ENCODE measurements around the gene OTOGL. TPM values are rescaled to one million over a fixed set of nuclear protein-coding genes. Genes with fewer than 3 reads are reported as not detected.

The OTOGL gene
- total RNA-seq, 2 donors from 2014 or later = 0.14 to 0.81 TPM

GRCh38 chr12:80277732-80278131, 178.4 kb downstream of the OTOGL start:
- Histone ChIP-seq H3K4me3 (no peak overlapping the region), H3K36me3 (no peaks in the 10 kb centered on the region), H3K9me3 (no peaks in the 10 kb centered on the region), H3K27ac (no peak overlapping the region), H3K4me1 (ENCODE audit: control insufficient read depth in 1 of 2, low read depth in 2 of 2) (no peaks in the 10 kb centered on the region), H3K27me3 (replicated peaks; ENCODE audit: insufficient read depth) (no peaks in the 10 kb centered on the region)
- ATAC-seq (ENCODE audit: insufficient number of reproducible peaks, low FRiP score, low read depth) = no peak
- no peak for TF ChIP-seq CTCF (IDR thresholded peaks at IDR 0.05)
- DNase-seq (ENCODE audit: low spot score) = no peak

GRCh38 chr12:80282226-80282625, 182.9 kb downstream of the OTOGL start:
- H3K27ac ChIP-seq = no peak overlapping the region
- H3K4me3 ChIP-seq = no peak overlapping the region
- H3K9me3 ChIP-seq = no peaks in the 10 kb centered on the region
- no peaks in the 10 kb centered on the region for H3K36me3 ChIP-seq
- no peaks in the 10 kb centered on the region for H3K4me1 ChIP-seq (ENCODE audit: control insufficient read depth in 1 of 2, low read depth in 2 of 2)
- no peak for TF ChIP-seq CTCF (IDR thresholded peaks at IDR 0.05)
- ATAC-seq (ENCODE audit: insufficient number of reproducible peaks, low FRiP score, low read depth) (no peak), DNase-seq (ENCODE audit: low spot score) (no peak)
- no peaks in the 10 kb centered on the region for H3K27me3 ChIP-seq (replicated peaks; ENCODE audit: insufficient read depth)

- ATAC-seq (ENCODE audit: insufficient number of reproducible peaks, low FRiP score, low read depth) (no peak), DNase-seq (ENCODE audit: low spot score) (no peak)
- Histone ChIP-seq H3K9me3 (no peaks in the 10 kb centered on the region), H3K27ac (no peak overlapping the region), H3K4me1 (ENCODE audit: control insufficient read depth in 1 of 2, low read depth in 2 of 2) (no peaks in the 10 kb centered on the region), H3K27me3 (replicated peaks; ENCODE audit: insufficient read depth) (no peaks in the 10 kb centered on the region), H3K36me3 (no peaks in the 10 kb centered on the region), H3K4me3 (no peak overlapping the region)
- no peak for TF ChIP-seq CTCF (IDR thresholded peaks at IDR 0.05)
Observed at GRCh38 chr12:80282761-80283160, 183.4 kb downstream of the OTOGL start.

- Histone ChIP-seq H3K4me1 (ENCODE audit: control insufficient read depth in 1 of 2, low read depth in 2 of 2) (no peaks in the 10 kb centered on the region), H3K9me3 (no peaks in the 10 kb centered on the region)
Observed at GRCh38 chr12:80291108-80291754, 191.9 kb downstream of the OTOGL start.

GRCh38 chr12:80293347-80293746, 194.0 kb downstream of the OTOGL start:
- Histone ChIP-seq H3K4me1 (ENCODE audit: control insufficient read depth in 1 of 2, low read depth in 2 of 2) (no peaks in the 10 kb centered on the region), H3K36me3 (no peaks in the 10 kb centered on the region), H3K9me3 (no peaks in the 10 kb centered on the region), H3K27me3 (replicated peaks; ENCODE audit: insufficient read depth) (no peaks in the 10 kb centered on the region), H3K27ac (no peak overlapping the region), H3K4me3 (no peak overlapping the region)
- DNase-seq (ENCODE audit: low spot score) = no peak
- no peak for TF ChIP-seq CTCF (IDR thresholded peaks at IDR 0.05)
- no peak for ATAC-seq (ENCODE audit: insufficient number of reproducible peaks, low FRiP score, low read depth)

More at GRCh38 chr12:80291108-80291754, 191.9 kb downstream of the OTOGL start:
- ATAC-seq (ENCODE audit: insufficient number of reproducible peaks, low FRiP score, low read depth) (no peak), DNase-seq (ENCODE audit: low spot score) (no peak)
- no peaks in the 10 kb centered on the region for H3K27me3 ChIP-seq (replicated peaks; ENCODE audit: insufficient read depth)
- no peak for TF ChIP-seq CTCF (IDR thresholded peaks at IDR 0.05)
- H3K4me3 ChIP-seq = no peak overlapping the region
- H3K36me3 ChIP-seq = no peaks in the 10 kb centered on the region
- H3K27ac ChIP-seq = no peak overlapping the region

Measured in thoracic aorta (tissue), 2 donors.